ENCODE results near the gene SNAP29.
A peak's percentile ranks its signal among the peaks of the same experiment; 100 is the strongest.

Gene SNAP29

GRCh38 chr22:20867179-20868024 lies 8.6 kb downstream of the SNAP29 start:
- Histone ChIP-seq H3K4me3 (replicated peaks; ENCODE audit: insufficient read depth, low read length) (no peak overlapping the region), H3K27ac (replicated peaks) (no peak overlapping the region)
- peak; percentile 14 to 24 for DNase-seq (ENCODE audit: low read depth in 1 of 2, low spot score in 1 of 2)

GRCh38 chr22:20868025-20868962 lies 9.5 kb downstream of the SNAP29 start:
- DNase-seq (ENCODE audit: low read depth in 1 of 2, low spot score in 1 of 2), result no peak
- no peak for TF ChIP-seq CTCF (IDR thresholded peaks at IDR 0.05; ENCODE audit: insufficient read depth, low read length)
- no peak overlapping the region for H3K27ac ChIP-seq (replicated peaks)
- H3K27me3 ChIP-seq (ENCODE audit: insufficient read depth, poor library complexity, severe bottlenecking), result no peaks in the 10 kb centered on the region
- H3K4me3 ChIP-seq (replicated peaks; ENCODE audit: insufficient read depth, low read length), result no peak overlapping the region

More at GRCh38 chr22:20867179-20868024, 8.6 kb downstream of the SNAP29 start:
- no peak for TF ChIP-seq REST (IDR thresholded peaks at IDR 0.05; ENCODE audit: insufficient replicate concordance, low read depth)
- no peak for TF ChIP-seq GABPA (IDR thresholded peaks at IDR 0.05; ENCODE audit: low read depth)
- TF ChIP-seq CTCF (IDR thresholded peaks at IDR 0.05; ENCODE audit: insufficient read depth, low read length), result no peak
- no peak for TF ChIP-seq SPI1 (IDR thresholded peaks at IDR 0.05; ENCODE audit: borderline replicate concordance, low read depth)
- TF ChIP-seq POLR2AphosphoS5 (IDR thresholded peaks at IDR 0.05; ENCODE audit: low read depth), result no peak
- no peaks in the 10 kb centered on the region for H3K27me3 ChIP-seq (ENCODE audit: insufficient read depth, poor library complexity, severe bottlenecking)

- Histone ChIP-seq H3K4me3 (replicated peaks; ENCODE audit: insufficient read depth, low read length) (no peak overlapping the region), H3K27me3 (ENCODE audit: insufficient read depth, poor library complexity, severe bottlenecking) (no peaks in the 10 kb centered on the region), H3K27ac (replicated peaks) (no peak overlapping the region)
- DNase-seq (ENCODE audit: low read depth in 1 of 2, low spot score in 1 of 2), result no peak
- TF ChIP-seq REST (IDR thresholded peaks at IDR 0.05; ENCODE audit: insufficient replicate concordance, low read depth), result no peak
- no peak for TF ChIP-seq POLR2AphosphoS5 (IDR thresholded peaks at IDR 0.05; ENCODE audit: low read depth)
- TF ChIP-seq GABPA (IDR thresholded peaks at IDR 0.05; ENCODE audit: low read depth), result no peak
- TF ChIP-seq CTCF (IDR thresholded peaks at IDR 0.05; ENCODE audit: insufficient read depth, low read length), result no peak
- no peak for TF ChIP-seq SPI1 (IDR thresholded peaks at IDR 0.05; ENCODE audit: borderline replicate concordance, low read depth)
These were observed 10.4 kb downstream of the SNAP29 start for GRCh38 chr22:20869234-20869633.

Measured in HL-60 (cell line).